Vagina (tissue), 2 donors: ENCODE measurements around the gene FCGR3B. TPM values are rescaled to one million over a fixed set of nuclear protein-coding genes. Genes with fewer than 3 reads are reported as not detected.
"Not testable (repeated sequence)": the region's sequence is repeated elsewhere in the genome, so short reads cannot be mapped to it uniquely, and the experiment has no call there.

ENCODE experiments used
- DNase-seq, 2 donors: peaks; one replicate each; pipeline ENCODE4 v3.0.0-alpha.2; 2017; ENCODE audit errors: extremely low spot score in 2 of 2
- H3K27ac ChIP-seq: fragments of 200-600 bp; sonication (generic); one replicate; pipeline ENCODE4 v1.5.1; 2019
- H3K27me3 ChIP-seq: fragments of 200-600 bp; sonication (generic); one replicate; pipeline ENCODE4 v1.5.1; 2019
- H3K36me3 ChIP-seq, 2 donors: fragments of 200-600 bp; sonication (generic); one replicate each; pipeline ENCODE4 v1.5.1; 2017 to 2019
- H3K4me1 ChIP-seq: fragments of 200-600 bp; sonication (generic); one replicate; pipeline ENCODE4 v1.5.1; 2019
- H3K4me3 ChIP-seq, 2 donors: fragments of 200-600 bp; sonication (generic); 1 replicate in 1 of 2; 2 replicates in 1 of 2; pipeline ENCODE4 v1.5.1; 2016 to 2019
- H3K9me3 ChIP-seq: fragments of 200-600 bp; sonication (generic); one replicate; pipeline ENCODE4 v1.5.1; 2019
- CTCF ChIP-seq, 3 experiments: fragments of 450-650 bp in 2 of 3; fragments of 200-600 bp in 1 of 3; sonication (generic) in 1 of 3; IDR thresholded peaks; one replicate each; pipeline ENCODE4 v1.5.1; 2017 to 2019; ENCODE audit warnings: antibody characterized with exemption in 3 of 3, mild to moderate bottlenecking in 2 of 3, moderate library complexity in 2 of 3
- intact Hi-C: fragments of 100-400 bp; cut with DNase I; formaldehyde crosslinking; loops from one replicate; pipeline ENCODE4 v1.15.1; 2023
- total RNA-seq: library from RNA; depleted of rRNA; stranded (reverse); fragments of >200 nt; gene quantifications from one replicate; pipeline ENCODE4 v1.2.3, GENCODE V29; 2016

Gene FCGR3B
- total RNA-seq, 1 donor from 2014 or later, result 2.5 TPM

DNA sequence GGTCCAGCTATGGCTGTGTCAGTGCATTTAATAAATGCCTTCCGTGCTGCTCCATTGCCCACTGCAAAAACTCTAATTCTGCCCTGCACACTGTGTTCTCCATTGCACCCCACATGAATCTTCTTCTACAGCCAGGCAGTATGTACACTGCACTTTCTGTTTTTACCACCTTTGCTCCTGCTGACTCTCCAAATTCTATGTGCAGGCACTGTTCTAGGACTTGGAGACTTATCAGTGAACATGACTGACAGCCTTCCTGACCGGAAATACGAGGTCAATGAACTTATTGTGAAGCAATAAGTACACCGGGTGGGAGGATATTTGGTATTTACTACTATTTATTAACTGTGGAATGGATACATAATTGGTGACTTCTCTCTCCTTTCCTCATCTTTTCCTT is 33.7 kb upstream of the FCGR3B start:
- DNase-seq, H3K27ac ChIP-seq, intact Hi-C loops, H3K4me1 ChIP-seq, H3K36me3 ChIP-seq, H3K4me3 ChIP-seq, H3K9me3 ChIP-seq, H3K27me3 ChIP-seq: not testable (repeated sequence)

- H3K4me3 ChIP-seq, H3K27me3 ChIP-seq, intact Hi-C loops, H3K9me3 ChIP-seq, DNase-seq, H3K36me3 ChIP-seq, H3K4me1 ChIP-seq, H3K27ac ChIP-seq: not testable (repeated sequence)
Observed at GRCh38 chr1:161663569-161663968, 32.6 kb upstream of the FCGR3B start.

DNA sequence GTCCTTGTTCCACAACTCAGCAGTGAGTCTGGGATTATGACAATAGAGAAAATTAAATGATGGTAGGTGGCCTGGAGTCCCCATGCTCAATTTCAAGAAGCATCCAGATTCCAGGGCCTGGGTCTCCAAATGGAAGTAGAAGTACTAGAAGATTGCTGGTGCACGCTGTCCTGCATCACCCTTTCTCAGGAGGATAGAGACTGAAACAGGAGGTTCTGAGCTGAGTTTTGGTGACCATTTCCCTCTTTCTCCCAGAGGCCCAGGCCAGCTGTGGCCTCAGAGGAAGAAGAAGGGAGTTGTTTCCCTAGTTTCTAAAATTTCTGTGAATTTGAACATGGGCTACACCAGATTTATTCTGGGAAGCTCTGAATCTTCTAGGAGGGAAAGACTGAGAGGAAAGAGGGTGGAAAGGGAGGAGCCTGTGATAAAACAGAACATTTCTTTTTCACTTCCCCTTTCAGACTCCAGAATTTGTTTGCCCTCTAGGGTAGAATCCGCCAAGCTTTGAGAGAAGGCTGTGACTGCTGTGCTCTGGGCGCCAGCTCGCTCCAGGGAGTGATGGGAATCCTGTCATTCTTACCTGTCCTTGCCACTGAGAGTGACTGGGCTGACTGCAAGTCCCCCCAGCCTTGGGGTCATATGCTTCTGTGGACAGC is 31.8 kb upstream of the FCGR3B start, which contains the start of gene FCGR2B:
Gene FCGR2B, plus strand, starts transcription at position 460 of the 656 bp plus-strand sequence. Its CDS starts 99 bp downstream, at position 559.
- H3K9me3 ChIP-seq, intact Hi-C loops, DNase-seq, H3K4me3 ChIP-seq, H3K27ac ChIP-seq, H3K4me1 ChIP-seq, H3K27me3 ChIP-seq, H3K36me3 ChIP-seq: not testable (repeated sequence)

- H3K4me3 ChIP-seq, H3K9me3 ChIP-seq, H3K36me3 ChIP-seq, H3K27ac ChIP-seq, H3K27me3 ChIP-seq, intact Hi-C loops, H3K4me1 ChIP-seq, DNase-seq: not testable (repeated sequence)
Observed at GRCh38 chr1:161661660-161662311, 30.8 kb upstream of the FCGR3B start.

DNA sequence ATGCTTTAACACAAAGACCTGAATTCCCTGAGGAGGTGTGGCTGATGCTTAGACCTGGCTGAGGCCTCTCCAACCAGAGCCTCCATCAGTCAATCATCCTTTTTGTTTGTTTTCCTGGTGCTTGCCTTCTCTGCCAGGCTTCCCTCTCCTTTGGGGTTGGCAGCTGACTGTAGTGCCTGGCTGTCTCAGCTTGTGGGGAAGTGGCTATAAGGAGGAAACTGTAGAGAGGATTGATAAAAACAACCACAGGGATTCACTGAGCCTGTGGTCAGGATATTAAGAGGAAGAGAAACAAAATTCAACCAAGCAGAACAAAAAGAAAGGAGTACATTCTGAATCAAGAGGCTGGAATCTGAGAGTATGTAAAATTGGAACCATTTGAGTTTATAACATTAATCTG is 27.5 kb upstream of the FCGR3B start:
- DNase-seq, intact Hi-C loops, H3K27ac ChIP-seq: not testable (repeated sequence)

GRCh38 chr1:161653971-161654370 is 23.0 kb upstream of the FCGR3B start:
- DNase-seq, H3K27me3 ChIP-seq, intact Hi-C loops, H3K36me3 ChIP-seq, H3K4me3 ChIP-seq, H3K4me1 ChIP-seq, H3K9me3 ChIP-seq, H3K27ac ChIP-seq: not testable (repeated sequence)

More for the DNA sequence above, 27.5 kb upstream of the FCGR3B start:
- H3K36me3 ChIP-seq, H3K4me3 ChIP-seq, H3K4me1 ChIP-seq, H3K9me3 ChIP-seq, H3K27me3 ChIP-seq: not testable (repeated sequence)

GRCh38 chr1:161653541-161653940 is 22.6 kb upstream of the FCGR3B start:
- H3K4me1 ChIP-seq, H3K27me3 ChIP-seq, H3K27ac ChIP-seq, DNase-seq, H3K9me3 ChIP-seq, H3K36me3 ChIP-seq, intact Hi-C loops, H3K4me3 ChIP-seq: not testable (repeated sequence)

DNA sequence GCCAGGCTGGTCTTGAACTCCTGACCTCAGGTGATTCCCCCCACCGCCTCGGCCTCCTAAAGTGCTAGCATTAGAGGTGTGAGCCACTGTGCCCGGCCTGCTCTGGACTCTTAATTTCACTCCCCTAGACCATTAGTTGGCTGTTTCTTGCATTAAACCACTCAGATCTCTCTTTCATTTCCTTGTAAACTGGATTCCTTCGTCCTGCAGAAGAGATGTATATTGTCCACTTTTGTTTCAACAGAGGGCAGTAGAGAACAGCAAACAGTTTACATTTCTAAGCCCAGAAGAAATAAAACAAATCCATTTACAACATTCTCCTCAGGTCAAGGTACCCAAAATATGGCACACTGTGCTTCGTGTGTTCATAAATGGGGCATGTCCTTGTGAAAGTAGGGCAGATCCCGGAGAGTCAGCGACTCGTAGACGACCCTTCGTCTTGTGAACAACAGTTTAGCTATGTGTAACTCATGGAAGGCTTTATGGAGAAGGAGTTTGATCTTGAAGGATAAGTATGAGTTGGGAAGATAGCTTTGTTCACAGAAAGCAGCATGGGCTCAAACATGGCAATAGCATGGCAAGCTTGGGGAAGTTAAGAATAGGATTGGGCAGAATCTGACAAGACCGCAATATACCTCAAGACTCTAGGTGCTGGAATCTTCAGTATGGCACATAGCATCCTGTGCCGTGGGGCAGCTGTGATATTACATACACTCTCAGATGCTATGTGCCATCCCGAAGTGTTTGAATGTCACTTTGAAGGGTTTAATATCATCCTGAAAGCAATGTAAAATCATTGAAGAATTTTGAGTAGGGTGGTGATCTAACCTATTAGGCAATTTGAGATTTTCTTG is 16.8 kb upstream of the FCGR3B start:
- H3K27ac ChIP-seq, H3K4me1 ChIP-seq, H3K9me3 ChIP-seq, H3K27me3 ChIP-seq, intact Hi-C loops, H3K4me3 ChIP-seq, DNase-seq, H3K36me3 ChIP-seq: not testable (repeated sequence)
- peak in 1 of 3 experiments; percentile 19 for TF ChIP-seq CTCF (IDR thresholded peaks at IDR 0.05)

DNA sequence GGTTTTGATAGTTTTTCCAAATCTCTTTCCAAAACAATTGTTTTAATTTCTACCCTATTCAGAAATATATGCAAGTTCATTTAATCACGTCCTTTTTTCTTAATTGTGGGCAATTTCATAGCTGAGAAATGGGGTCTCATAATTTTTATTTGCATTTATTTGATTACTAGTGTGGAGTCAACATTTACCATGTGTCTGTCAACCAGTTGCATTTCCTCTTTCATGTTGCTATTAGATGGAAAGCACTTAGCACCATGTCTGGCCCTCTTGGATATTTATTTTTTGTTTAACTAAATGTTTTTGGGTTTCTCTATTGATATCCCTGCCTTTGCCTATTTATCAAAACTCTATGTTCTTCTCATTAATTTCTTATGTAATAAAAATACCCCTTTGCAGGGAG is 13.9 kb upstream of the FCGR3B start:
- DNase-seq, intact Hi-C loops, H3K27me3 ChIP-seq, H3K4me3 ChIP-seq, H3K9me3 ChIP-seq, H3K4me1 ChIP-seq, H3K36me3 ChIP-seq, H3K27ac ChIP-seq: not testable (repeated sequence)

- H3K27ac ChIP-seq, H3K27me3 ChIP-seq, H3K4me3 ChIP-seq, H3K36me3 ChIP-seq, H3K9me3 ChIP-seq, H3K4me1 ChIP-seq, intact Hi-C loops, DNase-seq: not testable (repeated sequence)
Observed at GRCh38 chr1:161643481-161644208, 12.7 kb upstream of the FCGR3B start.

- H3K4me3 ChIP-seq, H3K27ac ChIP-seq, H3K27me3 ChIP-seq, H3K9me3 ChIP-seq, DNase-seq, H3K36me3 ChIP-seq, H3K4me1 ChIP-seq, intact Hi-C loops: not testable (repeated sequence)
Observed at GRCh38 chr1:161642697-161643096, 11.7 kb upstream of the FCGR3B start.

DNA sequence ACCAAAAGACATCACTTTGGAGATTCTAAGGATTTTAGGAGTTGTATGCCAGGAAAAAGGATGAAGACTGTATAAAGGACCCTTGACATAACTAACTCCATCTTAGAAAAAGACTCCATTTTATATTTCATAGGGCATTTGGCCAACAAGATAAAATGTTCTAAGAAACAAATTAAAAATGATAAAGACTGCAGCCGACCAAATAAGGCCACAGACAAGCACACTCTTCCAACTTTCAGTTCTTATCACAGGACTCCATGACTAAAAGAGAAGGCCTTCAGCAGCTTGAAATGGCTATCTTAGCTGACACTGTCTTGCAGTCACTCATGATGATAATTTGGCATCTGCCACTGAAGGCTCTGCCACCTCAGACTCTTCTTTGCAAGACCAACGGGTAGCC is 8.2 kb upstream of the FCGR3B start:
- H3K4me3 ChIP-seq, intact Hi-C loops, H3K27me3 ChIP-seq, H3K27ac ChIP-seq, H3K9me3 ChIP-seq, DNase-seq, H3K36me3 ChIP-seq, H3K4me1 ChIP-seq: not testable (repeated sequence)
